ENCODE data around the gene HOOK2. TPM values are rescaled to one million over a fixed set of nuclear protein-coding genes. Genes with fewer than 3 reads are reported as not detected.

The HOOK2 gene
- total RNA-seq, 4 donors from 2014 or later: 13.5 to 24.1 (median 14.6) TPM

- peak within 1 kb of the TSS; percentile 90 to 92 for H3K4me3 ChIP-seq
- 8 to 25% methylated on average over 4 to 5 of the region's 28 CpGs for WGBS, 2 donors (ENCODE audit: low coverage in 1 of 2)
Measured at GRCh38 chr19:12723641-12724426, 51.5 kb downstream of the HOOK2 start, which contains the start of gene TNPO2. Gene TNPO2, minus strand, starts transcription at chr19:12723932. Its CDS starts 2,955 bp downstream, at chr19:12720977.

GRCh38 chr19:12723381-12723640 is 52.0 kb downstream of the HOOK2 start:
- 0 to 2% methylated on average over 1 to 6 of the region's 7 CpGs for WGBS, 2 donors (ENCODE audit: low coverage in 1 of 2)
- no peak for TF ChIP-seq EP300 (IDR thresholded peaks at IDR 0.05)
- TF ChIP-seq CTCF (IDR thresholded peaks at IDR 0.05): no peak
- TF ChIP-seq POLR2A (IDR thresholded peaks at IDR 0.05): no peak
- no peak for TF ChIP-seq POLR2AphosphoS5 (IDR thresholded peaks at IDR 0.05)
- H3K9me3 ChIP-seq: no peaks in the 10 kb centered on the region
- no peak for ATAC-seq
- H3K4me1 ChIP-seq: peaks cover 0 to 52% (median 23%) of the 10 kb centered on the region in 3 donors
- H3K36me3 ChIP-seq: peaks cover 0 to 19% of the 10 kb centered on the region in 2 donors
- peak overlapping the region; percentile 90 to 92 for H3K4me3 ChIP-seq
- peak overlapping the region; percentile 49 to 99 (median 90) for H3K27ac ChIP-seq
- H3K27me3 ChIP-seq: no peaks in the 10 kb centered on the region

More at GRCh38 chr19:12723641-12724426, 51.5 kb downstream of the HOOK2 start, which contains the start of gene TNPO2:
- Histone ChIP-seq H3K27ac (peak within 1 kb of the TSS; percentile 49 to 99 (median 90)), H3K4me1 (peaks cover 0 to 47% (median 23%) of the 10 kb centered on the region in 3 donors), H3K36me3 (peaks cover 0 to 19% of the 10 kb centered on the region in 2 donors), H3K27me3 (no peaks in the 10 kb centered on the region), H3K9me3 (no peaks in the 10 kb centered on the region)
- TF ChIP-seq POLR2A (IDR thresholded peaks at IDR 0.05) (no peak), CTCF (IDR thresholded peaks at IDR 0.05) (no peak), POLR2AphosphoS5 (IDR thresholded peaks at IDR 0.05) (no peak), EP300 (IDR thresholded peaks at IDR 0.05) (no peak)
- ATAC-seq: no peak

- H3K4me3 ChIP-seq: peak overlapping the region; percentile 90 to 92
- peak; percentile 94 for ATAC-seq
- no peak for TF ChIP-seq EP300 (IDR thresholded peaks at IDR 0.05)
- TF ChIP-seq POLR2AphosphoS5 (IDR thresholded peaks at IDR 0.05): peak; percentile 80
- TF ChIP-seq POLR2A (IDR thresholded peaks at IDR 0.05): peak in 1 of 2 donors; percentile 20
- no peak for TF ChIP-seq CTCF (IDR thresholded peaks at IDR 0.05)
- H3K36me3 ChIP-seq: peaks cover 0 to 19% of the 10 kb centered on the region in 2 donors
- no peaks in the 10 kb centered on the region for H3K27me3 ChIP-seq
- no peaks in the 10 kb centered on the region for H3K9me3 ChIP-seq
- H3K4me1 ChIP-seq: peaks cover 0 to 57% (median 23%) of the 10 kb centered on the region in 3 donors
- 1 to 2% methylated on average over 11 to 20 of the region's 32 CpGs for WGBS, 2 donors (ENCODE audit: low coverage in 1 of 2)
- peak overlapping the region; percentile 92 to 99 (median 96) for H3K27ac ChIP-seq
Measured at GRCh38 chr19:12722566-12723380, 52.6 kb downstream of the HOOK2 start.

GRCh38 chr19:12721656-12722565 is 53.4 kb downstream of the HOOK2 start:
- no peaks in the 10 kb centered on the region for H3K9me3 ChIP-seq
- no peak for TF ChIP-seq POLR2AphosphoS5 (IDR thresholded peaks at IDR 0.05)
- no peak for TF ChIP-seq POLR2A (IDR thresholded peaks at IDR 0.05)
- TF ChIP-seq CTCF (IDR thresholded peaks at IDR 0.05): no peak
- H3K36me3 ChIP-seq: peaks cover 0 to 25% of the 10 kb centered on the region in 2 donors
- no peaks in the 10 kb centered on the region for H3K27me3 ChIP-seq
- H3K4me3 ChIP-seq: peak overlapping the region; percentile 90 to 92
- H3K4me1 ChIP-seq: peaks cover 0 to 59% (median 23%) of the 10 kb centered on the region in 3 donors
- peak overlapping the region; percentile 92 to 99 (median 96) for H3K27ac ChIP-seq
- WGBS, 2 donors (ENCODE audit: low coverage in 1 of 2): 0% methylated on average over 3 to 8 of the region's 65 CpGs
- peak; percentile 64 for ATAC-seq

Data from gastroesophageal sphincter (tissue), 4 donors.